Ureter (tissue), 1 donor: ENCODE results near the gene HPSE. TPM values are rescaled to one million over a fixed set of nuclear protein-coding genes. Genes with fewer than 3 reads are reported as not detected.
"Not testable (repeated sequence)": the region's sequence is repeated elsewhere in the genome, so short reads cannot be mapped to it uniquely, and the experiment has no call there.

Experiments used
- DNase-seq: peaks from one replicate; pipeline ENCODE4 v3.0.0-alpha.2; 2020; ENCODE audit warnings: low spot score
- total RNA-seq: library from RNA; stranded (reverse); gene quantifications from one replicate; pipeline ENCODE4 v1.2.4, GENCODE V29; 2023
- donor health status: DM: yes; HTN: yes; CAD: no.

HPSE gene
- total RNA-seq, 1 donor from 2014 or later: 1.1 TPM

- DNase-seq: no peak
Measured at GRCh38 chr4:83283181-83283580, 51.5 kb downstream of the HPSE start.

GRCh38 chr4:83282049-83282535 is 52.6 kb downstream of the HPSE start:
- DNase-seq: peak; percentile 50

GRCh38 chr4:83281307-83281706 is 53.3 kb downstream of the HPSE start:
- DNase-seq: no peak

DNA sequence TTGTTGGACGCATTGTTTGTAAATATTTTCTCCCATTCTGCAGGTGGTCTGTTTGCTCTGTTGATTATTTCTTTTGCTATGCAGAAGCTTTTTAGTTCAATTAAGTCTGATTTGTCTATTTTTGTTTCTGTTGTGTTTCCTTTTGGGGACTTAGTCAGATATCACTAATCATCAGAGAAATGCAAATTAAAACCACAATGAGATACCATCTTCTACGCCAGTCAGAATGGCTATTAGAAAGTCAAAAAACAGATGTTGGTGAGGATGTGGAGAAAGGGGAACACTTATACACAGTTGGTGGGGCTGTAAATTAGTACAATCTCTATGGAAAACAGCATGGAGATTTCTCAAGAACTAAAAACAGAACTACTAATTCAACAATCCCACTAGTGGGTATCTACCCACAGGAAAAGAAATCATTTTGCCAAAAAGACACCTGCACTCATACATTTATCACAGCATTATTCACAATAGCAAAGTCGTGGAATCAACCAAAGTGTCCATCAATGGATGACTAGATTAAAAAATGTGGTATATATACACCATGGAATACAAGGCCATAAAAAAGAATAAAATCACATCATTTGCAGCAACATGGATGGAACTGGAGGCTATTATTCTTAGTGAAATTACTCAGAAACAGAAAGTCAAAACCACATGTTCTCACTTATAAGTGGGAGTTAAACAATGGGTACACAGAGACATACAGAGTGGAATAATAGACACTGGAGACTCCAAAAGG is 58.2 kb downstream of the HPSE start:
- no peak for DNase-seq

DNA sequence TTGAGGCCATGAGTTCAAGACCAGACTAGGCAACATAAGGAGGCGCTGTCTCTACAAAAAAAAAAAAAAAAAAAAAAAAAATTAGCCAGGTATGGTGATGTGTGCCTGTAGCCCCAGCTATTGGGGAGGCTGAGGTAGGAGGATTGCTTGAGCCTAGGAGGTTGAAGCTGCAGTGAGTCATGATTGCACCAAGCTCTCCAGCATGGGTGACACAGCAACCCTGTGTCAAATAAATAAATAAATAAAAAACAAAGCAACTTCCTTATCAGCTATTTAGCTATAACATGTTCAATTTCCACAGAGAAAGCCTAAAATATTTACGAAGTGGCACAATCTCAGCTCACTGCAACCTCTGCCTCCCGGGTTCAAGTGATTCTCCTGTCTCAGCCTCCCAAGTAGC is 60.7 kb downstream of the HPSE start:
- DNase-seq: not testable (repeated sequence)

DNA sequence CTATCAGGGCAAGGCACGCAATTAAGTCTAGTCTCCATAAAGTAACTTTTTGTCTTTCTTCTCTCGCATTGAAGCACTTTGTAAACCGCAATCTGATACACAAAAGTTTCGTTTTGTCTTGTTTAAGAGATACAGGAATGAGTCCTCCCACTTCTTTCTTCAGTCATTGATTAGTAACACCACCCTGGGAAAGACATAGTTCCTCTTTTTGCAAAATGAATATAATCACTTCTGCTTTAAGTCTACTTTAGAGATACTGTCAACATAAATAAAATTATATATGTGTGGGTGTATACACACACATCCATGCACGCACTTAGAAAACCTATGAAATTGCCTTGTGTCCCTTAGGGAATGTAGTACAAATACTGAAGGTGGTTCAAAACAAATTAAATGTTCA is 61.7 kb downstream of the HPSE start:
- no peak for DNase-seq

DNA sequence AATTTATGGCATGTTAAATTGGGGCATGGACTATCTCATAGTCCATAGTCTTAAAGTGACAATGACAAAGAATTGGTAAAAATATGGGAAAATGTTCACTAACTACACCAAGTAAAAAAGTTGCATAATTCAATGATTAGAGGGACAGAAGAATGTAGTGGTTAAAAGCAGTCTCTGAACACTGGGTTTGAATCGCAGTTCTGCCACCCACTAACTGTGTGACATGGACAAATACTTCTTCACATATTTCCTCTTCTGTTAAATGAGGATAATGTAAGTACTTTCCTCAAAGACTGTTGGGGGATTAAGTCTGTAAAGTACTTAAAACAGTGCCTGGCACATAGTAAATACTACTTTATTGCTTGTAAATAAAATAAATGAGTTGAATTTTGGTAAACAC is 65.4 kb downstream of the HPSE start:
- no peak for DNase-seq

DNA sequence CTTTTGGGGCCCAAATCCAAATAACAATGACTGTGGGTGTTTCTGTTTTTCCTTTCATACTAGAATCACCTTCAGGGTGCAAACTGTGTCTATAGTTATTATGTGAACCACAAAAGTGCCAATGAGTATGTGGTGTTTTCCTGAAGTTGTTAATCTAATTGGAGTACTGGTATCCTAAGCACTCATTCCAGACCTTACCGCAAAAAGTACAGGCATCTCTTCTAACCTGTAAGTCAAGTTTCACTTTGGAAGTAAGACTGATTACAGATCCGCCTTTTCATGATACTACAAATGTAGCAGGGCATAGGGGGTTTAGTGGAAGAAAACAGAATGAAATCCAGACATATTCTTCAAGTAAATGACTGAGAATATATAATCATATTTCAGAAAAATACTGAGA is 66.2 kb downstream of the HPSE start:
- no peak for DNase-seq

GRCh38 chr4:83267830-83268475 is 66.7 kb downstream of the HPSE start:
- no peak for DNase-seq

GRCh38 chr4:83267121-83267829 is 67.4 kb downstream of the HPSE start:
- DNase-seq: peak; percentile 49

- no peak for DNase-seq
Measured at GRCh38 chr4:83266689-83267088, 68.0 kb downstream of the HPSE start.

DNA sequence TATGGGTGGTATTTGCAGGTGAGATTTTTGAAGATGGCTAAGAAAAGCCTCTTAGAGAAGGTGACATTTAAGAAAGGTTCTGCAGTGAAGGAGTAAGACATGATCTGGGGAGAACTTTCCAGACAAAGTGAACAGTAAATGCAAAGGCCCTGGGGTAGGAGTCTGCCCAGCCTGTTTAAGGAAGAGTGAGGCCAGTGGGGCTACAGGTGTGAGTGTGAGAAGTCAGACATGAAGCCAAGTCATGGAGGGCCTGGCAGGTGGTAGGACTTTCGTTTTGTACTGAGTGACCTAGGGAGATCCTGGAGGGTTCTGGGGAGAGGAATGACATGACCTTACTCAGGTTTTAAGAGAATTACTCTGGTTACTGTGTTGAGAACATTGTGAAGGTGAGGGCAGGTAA is 71.5 kb downstream of the HPSE start:
- DNase-seq: no peak

DNA sequence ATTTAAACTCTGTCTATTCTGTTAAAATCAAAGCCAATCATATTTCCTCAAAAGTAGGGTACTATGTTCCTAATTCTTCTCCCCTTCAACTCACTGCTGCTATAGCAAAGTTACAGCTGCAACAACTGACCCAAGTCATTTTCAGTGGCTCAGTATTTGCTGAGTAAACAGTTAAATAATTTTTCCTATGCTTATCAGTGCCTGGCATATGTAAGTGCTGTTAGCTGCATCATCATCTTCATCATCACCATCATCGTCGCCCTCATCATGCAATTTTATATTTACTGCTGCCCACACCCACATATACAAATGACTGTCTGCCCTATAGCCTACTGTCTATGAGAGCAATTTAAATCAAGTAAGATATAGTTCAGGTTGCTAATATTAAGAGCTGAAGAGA is 72.0 kb downstream of the HPSE start:
- no peak for DNase-seq

DNA sequence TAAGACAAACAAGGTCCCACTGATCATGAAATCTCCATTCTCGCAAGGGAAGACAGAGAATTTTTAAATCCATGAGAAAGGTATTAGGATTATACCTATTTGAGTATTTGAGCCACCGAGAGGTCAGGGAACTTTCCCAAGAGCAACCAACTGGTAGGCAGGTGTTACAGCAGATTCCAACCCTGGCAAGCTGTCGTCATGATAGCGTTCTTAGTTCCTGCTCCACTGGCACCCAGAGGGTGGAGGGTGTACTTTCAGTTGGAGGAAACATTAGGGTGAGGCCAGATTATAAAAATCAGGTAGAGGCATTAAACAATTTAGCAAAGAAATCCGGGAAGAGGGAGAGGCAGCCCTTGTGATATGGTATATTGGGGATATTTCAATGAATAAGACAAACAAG is 73.3 kb downstream of the HPSE start:
- DNase-seq: no peak

DNA sequence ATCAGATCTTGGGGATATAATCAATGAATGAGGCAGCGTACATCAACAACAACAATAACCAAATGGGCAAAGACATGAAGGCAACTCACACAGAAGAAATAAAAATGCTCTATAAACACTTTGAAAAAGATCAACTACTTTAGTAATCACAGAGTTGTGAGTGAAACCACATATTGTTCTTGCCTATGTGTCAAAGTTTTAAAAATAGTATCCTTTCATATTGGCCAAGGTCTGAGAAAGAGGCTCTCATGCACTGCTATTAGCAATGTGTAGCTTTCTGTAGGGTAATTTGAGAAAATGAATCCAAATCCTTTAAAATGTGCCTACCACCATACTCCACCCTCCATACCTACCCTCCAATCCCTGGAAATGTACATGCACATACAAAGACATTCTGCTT is 75.1 kb downstream of the HPSE start:
- DNase-seq: no peak

GRCh38 chr4:83258461-83258860 is 76.2 kb downstream of the HPSE start:
- DNase-seq: no peak

- no peak for DNase-seq
Measured at GRCh38 chr4:83257811-83258210, 76.8 kb downstream of the HPSE start.

- no peak for DNase-seq
Measured at GRCh38 chr4:83255584-83255983, 79.1 kb downstream of the HPSE start.

GRCh38 chr4:83252782-83253405 is 81.8 kb downstream of the HPSE start:
- peak; percentile 73 for DNase-seq

- DNase-seq: no peak
Measured at GRCh38 chr4:83251447-83251830, 83.2 kb downstream of the HPSE start.

- no peak for DNase-seq
Measured at GRCh38 chr4:83250687-83251446, 83.8 kb downstream of the HPSE start.

DNA sequence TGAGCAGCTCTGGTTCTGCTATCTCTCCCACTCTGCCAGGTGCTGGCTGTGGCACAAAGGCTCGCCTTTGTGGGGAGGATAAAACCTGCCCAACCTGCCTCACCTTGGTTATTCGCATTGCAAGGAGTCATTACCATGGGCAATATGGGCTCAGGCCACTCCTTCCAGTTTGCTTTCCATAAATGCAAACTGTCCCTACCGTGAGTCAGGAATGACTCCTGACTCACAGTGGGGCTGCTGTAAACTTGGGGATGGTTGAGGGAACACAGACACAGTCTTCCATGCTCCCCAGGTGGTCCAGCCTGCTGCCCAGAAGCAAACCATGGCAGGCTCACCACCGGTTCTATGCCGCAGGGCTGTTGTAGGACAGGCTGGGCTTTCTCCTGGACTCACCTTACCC is 86.2 kb downstream of the HPSE start:
- DNase-seq: no peak
